HAP-1 (cell line): Measurements from ENCODE around the gene PSMC2.

ENCODE experiments used
- DNase-seq, 2 experiments: peaks; one replicate each; pipeline ENCODE4 v3.0.0-alpha.2; 2016 to 2020; ENCODE audit warnings: low spot score in 2 of 2
- H3K27me3 ChIP-seq: fragments of 250-450 bp; sonication (Bioruptor Pico); 2 replicates; pipeline ENCODE4 v1.5.1; 2020; ENCODE audit warnings: low read depth, mild to moderate bottlenecking, moderate library complexity
- H3K36me3 ChIP-seq: fragments of 250-450 bp; sonication (Bioruptor Pico); replicated peaks from 2 replicates; pipeline ENCODE4 v1.5.1; 2020; ENCODE audit warnings: mild to moderate bottlenecking
- H3K4me1 ChIP-seq: fragments of 250-450 bp; sonication (Bioruptor Pico); 2 replicates; pipeline ENCODE4 v1.5.1; 2020; ENCODE audit warnings: mild to moderate bottlenecking
- H3K4me3 ChIP-seq: fragments of 250-450 bp; sonication (Bioruptor Pico); 2 replicates; pipeline ENCODE4 v1.5.1; 2020; ENCODE audit warnings: mild to moderate bottlenecking, moderate library complexity
- H3K9me3 ChIP-seq: fragments of 250-450 bp; sonication (Bioruptor Pico); 2 replicates; pipeline ENCODE4 v1.5.1; 2020; ENCODE audit warnings: mild to moderate bottlenecking, moderate library complexity
- in situ Hi-C: fragments of 300-500 bp; cut with MboI; formaldehyde crosslinking; loops from 3 replicates; pipeline ENCODE4 v1.14.3; 2020; ENCODE audit warnings: low sequenced_read_pairs, inconsistent platforms, mixed read lengths

PSMC2 gene

DNA sequence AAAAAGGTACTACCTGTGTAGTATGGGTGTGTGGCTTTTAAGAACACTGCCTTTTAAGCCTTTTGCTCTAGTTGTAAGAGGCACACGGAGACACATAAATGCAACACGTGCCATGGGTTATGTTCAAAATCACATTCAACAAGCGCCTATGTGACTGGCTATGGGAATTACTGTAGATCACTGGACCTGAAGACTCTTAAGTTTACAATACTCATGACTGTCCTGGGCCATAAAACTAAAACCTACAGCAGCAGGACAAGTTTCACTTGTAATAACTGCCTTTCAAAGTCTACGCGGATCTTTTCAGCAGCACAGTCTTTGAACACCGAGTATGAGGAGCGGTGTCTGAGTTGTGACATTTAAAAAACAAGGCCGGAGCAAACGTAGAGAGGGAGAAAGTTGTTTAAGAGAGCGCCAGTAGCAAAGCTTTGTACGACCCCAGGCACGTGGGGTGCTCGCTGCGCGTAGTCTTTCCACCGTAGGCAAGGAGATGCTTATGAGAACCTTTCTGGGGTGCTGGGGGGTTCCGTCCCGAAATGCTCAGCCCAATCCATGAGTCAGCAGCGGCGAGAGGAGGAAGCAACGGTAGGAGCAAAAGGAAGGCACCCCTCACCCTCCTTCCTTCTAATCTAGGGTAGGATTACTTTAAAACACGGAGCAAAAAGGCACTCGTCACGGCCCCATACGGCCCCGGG, 3.5 kb upstream of the PSMC2 start:
- peak; percentile 15 to 17 for DNase-seq
- Histone ChIP-seq H3K4me3 (peak overlapping the region; percentile 67), H3K36me3 (peaks cover 35% of the 10 kb centered on the region), H3K27me3 (no peaks in the 10 kb centered on the region), H3K4me1 (peaks cover 25% of the 10 kb centered on the region), H3K9me3 (no peaks in the 10 kb centered on the region)
- in situ Hi-C loops = no loop called here

DNA sequence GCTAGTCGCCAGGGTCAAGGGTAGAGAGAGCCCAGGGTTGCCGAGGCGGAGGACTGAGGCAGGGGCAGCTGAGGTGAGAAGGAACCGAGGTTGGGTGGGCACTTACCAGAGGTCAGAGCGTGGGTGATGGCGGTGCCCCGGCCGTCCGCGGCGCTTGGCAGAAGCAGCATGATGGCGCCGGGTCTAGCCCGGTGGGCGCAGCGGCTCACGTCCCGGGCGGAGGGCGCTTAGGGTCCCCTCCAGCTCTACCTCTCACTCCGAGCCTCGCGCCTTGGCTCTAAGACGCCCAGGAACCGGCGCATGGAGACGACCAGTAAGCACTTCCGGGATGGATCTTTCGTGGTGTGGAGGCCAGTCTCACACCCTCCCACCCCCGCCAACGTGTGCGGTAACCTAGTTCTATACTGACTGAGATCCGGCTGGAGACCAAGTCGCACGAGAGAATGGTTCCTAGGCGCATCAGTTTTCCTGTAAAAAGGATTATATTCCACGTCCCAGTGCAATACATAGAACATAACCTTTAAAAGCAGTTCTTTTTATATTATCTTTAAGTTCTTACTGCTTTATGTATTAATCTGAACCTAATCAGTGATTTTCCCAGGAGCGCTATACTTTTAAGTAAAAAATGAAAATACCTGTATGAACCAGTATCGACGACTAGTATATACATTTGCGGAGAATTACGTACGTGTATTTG, 2.8 kb upstream of the PSMC2 start, which contains the start of gene DNAJC2:
TSS of gene DNAJC2 (minus strand) at position 315 of the 697 bp plus-strand sequence. CDS start at position 170, 145 bp downstream.
- H3K36me3 ChIP-seq = peaks cover 30% of the 10 kb centered on the region
- no peaks in the 10 kb centered on the region for H3K9me3 ChIP-seq
- H3K27me3 ChIP-seq = no peaks in the 10 kb centered on the region
- H3K4me1 ChIP-seq = peaks cover 32% of the 10 kb centered on the region
- in situ Hi-C loops = no loop called here
- peak within 1 kb of the TSS; percentile 67 for H3K4me3 ChIP-seq
- peak; percentile 87 to 91 for DNase-seq

DNA sequence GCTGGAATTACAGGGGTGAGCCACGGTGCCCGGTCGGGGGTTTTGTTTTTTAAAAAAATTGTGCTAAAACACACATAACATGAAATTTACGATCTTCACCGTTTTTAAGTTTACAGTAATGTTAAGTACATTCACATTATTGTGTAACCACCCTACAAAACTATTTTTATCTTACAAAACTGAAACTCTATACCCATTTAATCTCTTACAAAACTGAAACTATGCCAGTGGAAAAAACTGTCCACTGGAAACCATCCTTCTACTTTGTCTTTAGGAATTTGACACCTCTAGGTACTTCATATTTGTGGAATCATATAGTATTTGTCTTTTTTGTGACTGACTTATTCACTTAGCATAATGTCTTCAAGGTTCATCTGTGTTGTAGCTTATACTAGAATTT, 1.0 kb upstream of the PSMC2 start:
- Histone ChIP-seq H3K4me1 (peaks cover 35% of the 10 kb centered on the region), H3K36me3 (peaks cover 19% of the 10 kb centered on the region), H3K9me3 (no peaks in the 10 kb centered on the region), H3K27me3 (no peaks in the 10 kb centered on the region), H3K4me3 (no peak overlapping the region)
- in situ Hi-C loops = no loop called here
- DNase-seq = no peak

DNA sequence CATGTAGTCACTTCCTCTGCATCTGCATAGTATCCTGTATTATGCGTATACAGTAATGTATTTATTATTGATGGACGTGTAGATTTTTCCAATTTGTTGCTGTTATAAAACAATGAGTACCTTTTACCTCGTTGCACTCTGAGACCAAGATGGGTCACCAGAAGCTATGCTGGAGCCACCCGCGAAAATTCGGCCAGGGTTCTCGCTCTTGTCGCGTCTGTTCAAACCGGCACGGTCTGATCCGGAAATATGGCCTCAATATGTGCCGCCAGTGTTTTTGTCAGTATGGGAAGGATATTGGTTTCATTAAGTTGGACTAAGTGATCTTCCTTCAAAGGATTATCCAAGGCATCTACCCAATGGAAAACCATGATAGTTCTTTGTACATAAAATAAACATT, 1.0 kb downstream of the PSMC2 start:
- in situ Hi-C loops = no loop called here
- Histone ChIP-seq H3K4me3 (peak overlapping the region; percentile 66), H3K4me1 (peaks cover 31% of the 10 kb centered on the region), H3K27me3 (no peaks in the 10 kb centered on the region), H3K9me3 (no peaks in the 10 kb centered on the region), H3K36me3 (peaks cover 17% of the 10 kb centered on the region)
- DNase-seq = peak in 1 of 2 experiments; percentile 17

DNA sequence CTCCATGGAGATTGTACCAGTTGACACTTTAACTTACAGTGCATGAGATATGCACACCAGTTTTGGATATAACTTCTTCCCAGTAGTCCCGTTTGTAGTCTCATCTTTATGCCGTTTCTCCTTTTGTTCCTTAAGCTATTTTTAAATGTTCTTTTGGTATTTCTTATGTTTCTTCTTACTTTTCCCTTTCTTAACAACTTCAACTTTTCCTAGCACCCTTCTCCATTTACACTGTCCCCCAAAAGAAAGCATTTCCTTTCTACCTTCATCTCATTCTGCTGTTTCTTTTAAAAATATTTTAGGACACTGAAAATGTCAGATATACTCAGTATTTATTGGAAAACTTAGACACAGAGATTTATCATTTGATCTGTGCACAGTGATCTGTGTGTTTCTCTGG, 1.5 kb downstream of the PSMC2 start:
- no peak for DNase-seq
- H3K36me3 ChIP-seq = peaks cover 15% of the 10 kb centered on the region
- H3K4me3 ChIP-seq = peak overlapping the region; percentile 66
- H3K9me3 ChIP-seq = no peaks in the 10 kb centered on the region
- in situ Hi-C loops = no loop called here
- H3K27me3 ChIP-seq = no peaks in the 10 kb centered on the region
- peaks cover 29% of the 10 kb centered on the region for H3K4me1 ChIP-seq

DNA sequence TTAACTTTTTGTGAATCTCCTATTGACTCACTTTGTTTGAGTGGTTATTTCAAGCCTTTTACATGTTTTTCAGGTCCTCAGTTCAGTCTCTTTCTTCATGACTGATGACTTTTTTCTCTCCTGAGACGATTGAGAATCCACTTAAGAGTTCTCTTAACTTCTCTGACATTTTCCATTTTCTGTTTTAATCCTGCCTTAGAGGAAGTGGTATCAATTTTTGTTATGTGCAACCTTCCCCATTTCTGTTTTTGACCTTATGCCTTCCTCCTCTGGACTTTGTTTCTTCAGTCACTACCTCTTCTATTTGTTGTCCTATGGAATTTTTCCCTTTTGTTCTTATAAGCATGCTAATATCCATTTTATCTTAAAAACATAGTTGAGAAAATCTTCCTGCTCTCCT, 2.4 kb downstream of the PSMC2 start:
- Histone ChIP-seq H3K27me3 (no peaks in the 10 kb centered on the region), H3K4me1 (peaks cover 29% of the 10 kb centered on the region), H3K4me3 (peak overlapping the region; percentile 66), H3K36me3 (peaks cover 20% of the 10 kb centered on the region), H3K9me3 (no peaks in the 10 kb centered on the region)
- in situ Hi-C loops = no loop called here
- DNase-seq = no peak

DNA sequence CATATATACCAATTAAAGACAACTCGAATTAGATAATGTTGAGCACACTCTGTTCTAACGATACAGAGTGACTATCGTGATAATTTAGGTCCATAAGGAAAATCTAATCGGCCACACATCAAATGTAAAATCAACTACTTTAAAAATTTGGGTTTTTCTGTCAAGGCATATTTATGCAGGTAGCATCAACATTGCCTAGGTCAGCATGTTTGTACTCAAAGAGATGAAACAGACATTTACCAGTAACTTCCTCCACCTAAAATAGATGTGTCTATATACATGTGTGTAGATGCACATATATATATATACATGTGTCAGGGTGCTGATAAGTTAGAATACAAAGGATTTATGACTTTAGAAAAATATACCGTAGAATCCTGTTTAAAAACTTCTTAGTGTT, 22.0 kb downstream of the PSMC2 start:
- H3K4me1 ChIP-seq = no peaks in the 10 kb centered on the region
- DNase-seq = no peak
- no peaks in the 10 kb centered on the region for H3K9me3 ChIP-seq
- peaks cover 51% of the 10 kb centered on the region for H3K36me3 ChIP-seq
- no peaks in the 10 kb centered on the region for H3K27me3 ChIP-seq
- in situ Hi-C loops = no loop called here
- H3K4me3 ChIP-seq = no peak overlapping the region

DNA sequence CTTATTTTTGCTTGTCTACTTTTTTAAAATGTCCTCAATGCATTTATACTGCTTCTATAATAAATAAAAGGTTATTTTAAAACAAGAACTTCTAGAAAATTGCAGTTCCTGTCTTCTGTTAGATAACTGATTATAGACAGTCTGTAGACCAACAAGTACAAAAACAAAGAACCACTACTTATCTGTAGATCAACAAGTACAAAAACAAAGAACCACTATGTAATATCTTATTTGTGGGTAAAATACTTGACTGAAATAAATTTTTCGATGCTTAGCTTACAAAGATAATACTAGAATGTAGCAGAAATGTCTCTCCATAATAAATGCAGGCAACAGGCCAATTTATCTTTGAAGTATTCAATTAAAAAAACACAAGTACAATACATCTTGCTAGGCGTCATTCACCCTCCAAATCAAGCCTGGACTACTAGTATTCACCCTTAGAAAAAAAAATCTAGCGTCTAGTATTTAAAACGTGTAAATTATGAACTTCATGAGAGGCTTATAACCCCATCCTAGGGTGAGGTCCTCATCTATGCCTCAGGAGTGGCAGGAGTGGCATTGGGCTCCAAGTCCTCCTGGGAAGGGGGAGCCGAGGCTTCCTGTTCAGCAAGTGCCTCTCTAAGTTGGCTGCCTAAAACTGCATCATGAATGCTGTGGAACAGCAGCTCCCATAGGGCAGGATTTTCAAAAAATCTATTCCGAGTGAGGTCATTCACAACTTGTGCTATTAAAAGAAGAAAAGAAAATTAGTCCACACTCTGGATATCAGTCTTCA, 26.6 kb downstream of the PSMC2 start:
- Histone ChIP-seq H3K27me3 (peaks cover 9% of the 10 kb centered on the region), H3K4me1 (no peaks in the 10 kb centered on the region)

DNA sequence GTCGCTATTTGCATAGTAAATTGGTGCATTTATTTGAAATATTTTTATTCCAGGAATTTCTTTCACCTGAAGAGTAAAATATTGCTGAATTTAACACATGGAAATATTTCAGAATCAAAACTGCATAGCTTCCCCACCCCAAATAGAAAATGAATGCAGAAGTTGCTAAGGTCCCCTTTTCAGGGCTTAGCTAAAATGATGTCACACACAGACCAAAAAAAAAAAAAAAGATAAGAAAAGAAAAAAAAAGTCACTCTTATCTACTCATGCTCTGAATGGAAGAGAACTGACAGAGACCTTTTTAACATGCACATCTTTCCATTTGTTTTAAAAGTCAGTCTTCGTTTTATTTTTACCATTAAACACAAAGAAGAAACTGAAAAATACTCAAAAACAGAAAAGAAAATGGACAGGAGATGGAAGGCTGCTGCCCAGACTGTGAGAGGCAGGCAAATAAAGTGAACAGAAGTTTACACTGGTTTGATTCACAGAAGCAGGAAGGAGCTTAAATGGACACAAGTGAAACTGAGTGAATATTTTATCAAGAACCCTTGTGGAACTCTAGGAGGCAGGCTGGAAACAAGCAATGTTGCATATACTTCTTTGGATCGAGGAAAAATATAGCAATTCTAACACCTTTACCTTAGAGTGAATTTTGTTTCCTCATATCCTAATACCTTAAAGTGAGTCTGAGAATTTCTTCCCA, 32.0 kb downstream of the PSMC2 start:
- H3K36me3 ChIP-seq = no peaks in the 10 kb centered on the region
- H3K9me3 ChIP-seq = no peaks in the 10 kb centered on the region
- in situ Hi-C loops = no loop called here
- no peaks in the 10 kb centered on the region for H3K4me1 ChIP-seq
- no peak overlapping the region for H3K4me3 ChIP-seq
- peaks cover 12% of the 10 kb centered on the region for H3K27me3 ChIP-seq
- DNase-seq = no peak

More for the DNA sequence above, 26.6 kb downstream of the PSMC2 start:
- DNase-seq = no peak
- Histone ChIP-seq H3K9me3 (no peaks in the 10 kb centered on the region), H3K36me3 (peaks cover 9% of the 10 kb centered on the region), H3K4me3 (no peak overlapping the region)
- in situ Hi-C loops = no loop called here

DNA sequence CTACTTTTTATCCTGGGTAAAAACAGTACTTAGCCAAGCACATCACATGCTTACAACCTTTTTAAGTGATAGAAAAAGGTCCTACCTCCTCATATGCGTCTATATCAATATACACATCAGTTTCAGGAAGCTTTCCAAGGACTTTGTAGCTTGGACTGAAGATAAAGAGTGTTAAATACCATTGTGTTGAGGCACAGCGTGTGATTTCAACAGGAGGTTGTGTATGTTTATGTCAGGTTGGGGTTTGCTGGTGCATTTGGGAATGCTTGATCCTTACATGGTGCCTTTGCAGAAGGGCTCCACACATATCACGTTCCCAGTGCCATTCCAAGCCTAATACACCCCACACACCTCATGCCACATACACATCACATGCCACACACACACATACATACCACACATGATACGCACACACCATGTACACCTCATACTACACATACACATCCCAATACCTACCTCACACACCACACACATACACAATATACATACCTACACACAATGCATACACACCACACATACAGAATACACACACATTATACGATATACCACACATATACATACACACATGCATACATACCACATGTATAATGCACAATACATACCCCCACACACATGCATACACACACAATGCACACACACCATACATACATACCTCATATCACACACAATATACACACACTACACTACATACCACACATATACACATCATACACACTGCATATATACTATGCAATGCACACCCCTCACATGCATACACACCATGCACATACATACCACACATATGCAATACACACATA, 33.1 kb downstream of the PSMC2 start:
- Histone ChIP-seq H3K4me3 (no peak overlapping the region), H3K36me3 (no peaks in the 10 kb centered on the region), H3K27me3 (peaks cover 12% of the 10 kb centered on the region), H3K4me1 (no peaks in the 10 kb centered on the region), H3K9me3 (no peaks in the 10 kb centered on the region)
- no peak for DNase-seq
- in situ Hi-C loops = no loop called here

DNA sequence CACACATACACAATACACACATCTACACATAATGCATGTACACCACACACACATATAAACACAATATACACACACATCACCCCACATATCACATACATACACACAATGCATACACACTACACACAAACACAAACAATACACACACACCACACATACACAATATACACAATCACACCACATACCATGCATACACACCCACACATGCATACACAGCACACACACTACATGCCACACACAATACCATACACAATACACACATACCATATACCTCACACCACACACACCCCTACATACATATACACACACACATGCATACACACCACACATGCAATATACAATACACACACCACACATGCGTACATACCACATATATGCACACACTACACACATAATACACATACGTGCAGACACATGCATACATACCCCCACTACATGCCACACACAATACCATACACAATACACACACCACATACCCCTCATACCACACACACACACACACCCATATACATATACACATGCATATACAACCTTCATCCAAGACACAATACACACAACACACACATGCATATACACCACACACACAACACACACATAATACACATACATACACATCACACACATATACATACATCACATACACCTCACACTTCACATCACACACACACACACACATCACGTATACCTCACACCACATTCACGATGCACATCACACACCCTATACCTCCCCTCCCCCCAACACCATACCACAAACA, 34.0 kb downstream of the PSMC2 start:
- DNase-seq = no peak
- no peak overlapping the region for H3K4me3 ChIP-seq
- H3K27me3 ChIP-seq = peaks cover 11% of the 10 kb centered on the region
- in situ Hi-C loops = no loop called here
- H3K4me1 ChIP-seq = no peaks in the 10 kb centered on the region
- H3K36me3 ChIP-seq = no peaks in the 10 kb centered on the region
- H3K9me3 ChIP-seq = no peaks in the 10 kb centered on the region

DNA sequence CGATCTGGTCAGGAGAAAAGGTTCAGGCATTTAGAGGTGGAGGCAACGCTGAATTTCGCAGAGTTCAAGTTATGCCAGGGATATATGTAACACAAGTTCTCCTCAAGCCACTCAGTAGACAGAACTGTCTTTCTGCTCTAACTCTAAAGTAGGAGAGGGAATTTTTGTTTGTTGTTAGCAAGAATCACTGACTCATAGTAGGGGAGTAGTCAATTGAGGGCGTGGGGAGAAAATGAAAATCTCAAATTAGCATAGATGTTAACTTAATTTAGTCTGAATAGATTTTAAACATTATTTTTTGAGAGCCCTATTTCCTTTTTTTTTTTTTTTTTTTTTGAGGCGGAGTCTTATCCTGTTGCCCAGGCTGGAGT, 34.6 kb downstream of the PSMC2 start:
- no peaks in the 10 kb centered on the region for H3K9me3 ChIP-seq
- peaks cover 8% of the 10 kb centered on the region; the same call in 1 of the 2 replicates for H3K27me3 ChIP-seq
- H3K4me1 ChIP-seq = no peaks in the 10 kb centered on the region
- no peaks in the 10 kb centered on the region for H3K36me3 ChIP-seq
- in situ Hi-C loops = no loop called here
- DNase-seq = no peak
- no peak overlapping the region for H3K4me3 ChIP-seq
